Upper lobe of left lung (tissue), 4 donors: ENCODE data around the gene ABCA8.

ENCODE experiments used
- EP300 ChIP-seq, 4 donors: sonication (generic); formaldehyde crosslinking; IDR thresholded peaks; one replicate each; pipeline ENCODE4 v1.5.1; 2017; ENCODE audit warnings: antibody characterized with exemption in 4 of 4, control low read depth in 2 of 4
- POLR2A ChIP-seq, 4 donors: fragments of 450-650 bp; IDR thresholded peaks; one replicate each; pipeline ENCODE4 v1.5.1; 2016 to 2017; ENCODE audit warnings: antibody characterized with exemption in 4 of 4, mild to moderate bottlenecking in 2 of 4
- TF ChIP-seq, protein P1 (sequence below), 6 experiments: fragments of 450-650 bp in 4 of 6; fragments of 200-600 bp in 2 of 6; sonication (generic) in 2 of 6; IDR thresholded peaks; one replicate each; pipeline ENCODE4 v1.5.1; 2016 to 2019; ENCODE audit warnings: antibody characterized with exemption in 6 of 6

DNA sequence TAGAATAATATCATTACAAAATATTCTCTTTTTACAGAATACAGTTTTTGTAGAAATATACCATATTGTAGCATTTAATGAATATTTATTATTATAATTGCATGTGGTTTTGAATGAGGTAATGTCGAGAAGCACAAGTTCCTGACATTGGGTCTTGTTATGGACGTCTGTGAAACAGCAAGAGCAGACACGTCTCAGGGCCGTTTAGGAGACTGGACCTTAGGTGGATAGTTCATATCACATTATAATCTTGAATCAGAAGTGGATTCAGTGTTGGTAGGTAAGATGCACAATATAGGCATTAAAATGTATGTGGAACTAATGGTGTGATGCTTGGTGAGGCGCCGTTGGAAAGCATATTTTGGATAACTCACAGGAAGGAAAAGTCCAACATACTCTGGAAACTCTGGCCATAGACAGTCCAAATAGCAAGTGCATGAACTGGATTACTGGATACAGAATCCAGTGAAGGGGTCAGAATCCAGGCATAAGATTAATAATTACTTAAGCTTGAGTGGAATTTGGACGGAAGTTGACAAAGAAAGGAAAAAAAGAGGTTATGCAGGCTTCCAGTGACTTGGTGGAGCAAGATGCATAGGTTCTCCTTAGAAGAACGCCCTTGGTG, 17.2 kb downstream of the ABCA8 start:
- TF ChIP-seq, protein P1, sequence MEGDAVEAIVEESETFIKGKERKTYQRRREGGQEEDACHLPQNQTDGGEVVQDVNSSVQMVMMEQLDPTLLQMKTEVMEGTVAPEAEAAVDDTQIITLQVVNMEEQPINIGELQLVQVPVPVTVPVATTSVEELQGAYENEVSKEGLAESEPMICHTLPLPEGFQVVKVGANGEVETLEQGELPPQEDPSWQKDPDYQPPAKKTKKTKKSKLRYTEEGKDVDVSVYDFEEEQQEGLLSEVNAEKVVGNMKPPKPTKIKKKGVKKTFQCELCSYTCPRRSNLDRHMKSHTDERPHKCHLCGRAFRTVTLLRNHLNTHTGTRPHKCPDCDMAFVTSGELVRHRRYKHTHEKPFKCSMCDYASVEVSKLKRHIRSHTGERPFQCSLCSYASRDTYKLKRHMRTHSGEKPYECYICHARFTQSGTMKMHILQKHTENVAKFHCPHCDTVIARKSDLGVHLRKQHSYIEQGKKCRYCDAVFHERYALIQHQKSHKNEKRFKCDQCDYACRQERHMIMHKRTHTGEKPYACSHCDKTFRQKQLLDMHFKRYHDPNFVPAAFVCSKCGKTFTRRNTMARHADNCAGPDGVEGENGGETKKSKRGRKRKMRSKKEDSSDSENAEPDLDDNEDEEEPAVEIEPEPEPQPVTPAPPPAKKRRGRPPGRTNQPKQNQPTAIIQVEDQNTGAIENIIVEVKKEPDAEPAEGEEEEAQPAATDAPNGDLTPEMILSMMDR (IDR thresholded peaks at IDR 0.05), result no peak
- no peak for TF ChIP-seq POLR2A (IDR thresholded peaks at IDR 0.05)
- TF ChIP-seq EP300 (IDR thresholded peaks at IDR 0.05), result no peak
